Activated naive CD8-positive, alpha-beta T cell treated with anti-CD3 and anti-CD28 coated beads, Interleukin-2, amount 50 U/mL, for 16 hours (primary cell): ENCODE results near the gene ZNF469.

ENCODE experiments used
- DNase-seq: peaks from one replicate; pipeline ENCODE4 v3.0.0-alpha.2; 2020; ENCODE audit warnings: low read depth, low spot score

The ZNF469 gene

DNA sequence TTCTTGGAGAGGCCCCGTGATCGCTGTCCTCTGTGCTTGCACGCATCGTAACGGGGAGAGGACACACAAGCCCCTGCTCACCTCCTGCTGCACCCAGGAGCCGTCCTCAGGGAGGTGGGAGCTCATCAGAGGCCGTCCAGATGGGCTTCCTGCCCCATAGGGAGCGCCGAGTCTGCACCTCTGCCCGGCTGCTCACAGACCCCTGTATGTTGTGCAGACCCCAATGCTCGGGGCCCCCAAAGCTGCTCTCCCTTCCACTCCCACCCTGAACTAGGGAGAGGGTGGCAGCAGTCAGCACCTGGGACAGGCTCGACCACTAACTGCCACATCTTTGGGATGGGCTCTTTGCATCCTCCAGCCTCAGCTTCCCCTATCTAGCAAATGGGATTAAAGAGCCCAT, 4.4 kb upstream of the ZNF469 start:
- no peak for DNase-seq

DNA sequence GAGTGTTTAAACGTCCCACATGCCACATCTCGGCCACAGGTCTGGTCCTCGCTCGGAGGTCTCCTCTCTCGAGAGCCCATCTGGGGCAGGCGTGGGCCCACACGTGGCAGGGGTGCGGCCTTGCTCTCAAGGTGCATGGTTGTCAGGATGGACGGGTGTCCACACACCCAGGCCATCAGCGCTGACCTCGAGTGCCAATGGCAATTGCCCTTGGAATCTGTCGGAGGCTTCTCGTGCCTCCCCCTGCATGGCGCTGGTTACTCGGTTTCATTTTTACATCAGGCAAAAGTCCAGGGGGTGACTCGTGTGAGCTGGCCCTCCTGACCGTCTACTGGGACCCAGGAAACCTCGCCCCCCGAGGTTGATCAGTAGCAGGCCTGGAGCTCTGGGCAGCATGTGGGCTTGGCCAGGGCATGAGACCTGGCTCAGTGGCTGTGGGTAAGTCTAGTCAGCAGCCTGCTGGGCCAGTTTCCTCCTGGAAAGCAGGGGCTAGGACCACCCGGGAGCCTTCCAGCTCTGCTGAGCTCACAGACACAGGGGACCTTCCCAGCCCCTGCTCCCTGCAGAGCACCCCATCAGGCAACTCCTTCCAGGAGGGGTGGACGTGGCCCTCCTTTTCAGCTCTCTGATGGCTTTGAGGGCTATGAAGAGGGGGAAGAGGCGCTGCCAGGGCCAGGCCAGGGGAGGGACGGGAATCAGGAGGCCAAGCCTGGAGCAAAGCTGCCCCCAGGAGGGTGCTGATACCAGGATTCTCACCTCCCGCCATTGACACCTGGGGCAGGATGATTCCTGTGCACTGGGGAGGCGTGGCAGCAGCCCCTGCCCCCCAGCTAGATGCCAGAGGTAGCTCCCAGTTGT, 3.7 kb upstream of the ZNF469 start:
- DNase-seq: no peak

DNA sequence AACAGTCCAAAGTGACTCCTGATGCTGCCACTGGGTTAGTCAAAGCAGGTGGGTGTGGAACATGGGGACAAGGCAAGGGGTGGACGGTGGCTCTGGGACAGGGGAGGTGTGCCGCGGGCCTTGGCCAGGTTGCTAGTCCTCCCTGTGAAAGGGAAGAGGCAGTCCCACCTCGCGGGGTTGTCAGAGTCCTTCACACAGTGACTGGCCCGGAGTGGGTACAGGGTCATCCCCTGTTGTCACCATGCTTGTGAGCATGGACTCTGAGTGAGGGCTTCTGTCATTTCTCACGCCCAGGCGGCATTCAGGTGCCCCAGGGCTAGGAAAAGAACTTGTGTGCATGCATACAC, 3.1 kb upstream of the ZNF469 start:
- DNase-seq: no peak

DNA sequence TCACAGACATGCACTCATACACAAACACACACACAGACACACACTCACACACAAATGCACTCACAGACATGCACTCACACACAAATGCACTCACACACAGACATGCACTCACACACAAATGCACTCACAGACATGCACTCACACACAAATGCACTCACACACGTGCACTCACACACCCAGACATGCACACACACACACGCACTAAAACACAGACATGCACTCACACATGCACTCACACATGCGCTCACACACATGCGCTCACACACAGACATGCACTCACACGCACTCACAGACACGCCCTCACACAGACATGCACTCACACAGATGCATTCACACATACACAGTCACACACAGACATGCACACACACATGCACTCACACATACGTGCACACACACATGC, 2.7 kb upstream of the ZNF469 start:
- DNase-seq: no peak

DNA sequence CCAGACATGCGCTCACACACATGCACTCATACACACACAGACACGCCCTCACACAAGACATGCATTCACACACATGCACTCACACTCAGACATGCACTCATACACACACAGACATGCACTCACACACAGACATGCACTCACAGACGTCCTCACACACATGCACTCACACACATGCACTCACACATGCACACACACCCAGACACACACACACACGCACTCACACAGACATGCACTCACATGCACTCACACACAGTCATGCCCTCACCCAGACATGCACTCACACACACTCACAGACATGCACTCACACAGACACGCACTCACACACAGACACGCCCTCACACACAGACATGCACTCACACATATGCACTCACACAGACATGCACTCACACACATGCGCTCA, 2.1 kb upstream of the ZNF469 start:
- DNase-seq: no peak

DNA sequence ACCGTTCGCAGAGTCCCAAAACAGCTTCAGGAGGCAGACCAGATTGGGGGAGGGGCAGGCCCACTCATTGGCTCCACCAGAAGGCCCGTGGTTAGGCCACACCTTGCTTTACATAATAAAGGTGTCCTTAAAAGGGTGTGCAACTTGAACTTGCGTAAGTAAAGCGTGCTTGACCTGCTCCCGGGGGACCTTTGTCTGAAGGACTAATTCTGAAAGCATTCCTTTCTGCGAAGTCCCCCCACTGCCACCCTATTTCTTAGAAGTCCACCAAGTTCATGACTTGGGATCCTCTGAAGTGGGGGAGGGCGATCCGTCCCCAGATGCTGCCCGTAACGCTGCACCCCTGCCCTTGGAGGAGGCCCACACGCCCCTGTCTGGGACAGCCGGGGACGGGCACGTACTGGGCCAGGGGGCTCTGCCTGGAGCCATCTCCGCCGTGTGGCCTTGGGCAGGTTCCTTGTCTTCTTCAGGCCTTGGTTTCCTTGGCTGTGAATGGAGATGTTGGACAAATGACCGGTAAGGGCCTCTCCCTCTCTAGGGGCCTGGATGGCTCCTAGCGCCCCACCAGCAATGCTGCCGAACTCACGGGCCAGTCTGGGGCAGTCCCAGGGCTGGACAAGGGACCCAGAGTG, 823 bp upstream of the ZNF469 start:
- DNase-seq: no peak

DNA sequence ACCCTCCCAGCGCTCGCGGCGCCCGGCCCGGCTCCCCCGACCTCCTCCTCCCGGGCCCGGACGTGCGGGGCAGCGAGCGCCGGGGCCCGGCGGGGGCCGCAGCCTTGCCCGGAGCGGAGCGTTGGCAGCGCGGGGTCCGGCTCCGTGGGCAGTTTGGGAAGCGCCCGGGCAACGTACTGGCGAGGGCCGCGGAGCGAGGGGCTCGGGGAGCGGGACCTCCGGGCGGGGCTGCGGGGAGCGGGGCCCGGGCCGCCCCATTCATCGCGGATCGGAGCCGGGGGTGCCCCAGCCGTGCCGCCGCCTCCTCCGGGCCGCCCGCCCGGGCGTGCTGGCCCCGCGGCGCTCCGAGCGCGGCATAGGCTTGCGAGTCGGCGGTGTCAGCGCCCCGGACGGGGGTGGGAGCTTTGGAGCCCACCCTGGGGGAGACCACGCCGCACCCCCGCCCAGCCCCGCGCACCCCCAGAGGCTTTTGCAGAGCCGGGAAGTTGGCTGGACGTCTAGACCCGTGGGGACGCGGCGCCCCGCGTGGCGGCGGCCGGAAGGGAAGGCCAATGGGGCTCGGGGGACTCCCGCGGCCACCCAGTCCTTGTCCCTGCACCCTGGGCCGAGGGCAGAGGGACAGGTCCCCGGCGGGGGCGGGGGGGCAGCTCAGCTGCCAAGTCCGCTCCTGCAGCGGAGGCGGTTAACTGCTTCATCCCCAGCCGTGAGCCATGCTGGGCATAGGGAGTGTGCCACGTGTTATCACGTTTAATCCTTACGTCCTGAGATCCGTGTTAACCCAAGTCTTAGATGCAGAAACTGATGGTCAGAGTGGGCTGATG, 852 bp downstream of the ZNF469 start:
- DNase-seq: no peak

DNA sequence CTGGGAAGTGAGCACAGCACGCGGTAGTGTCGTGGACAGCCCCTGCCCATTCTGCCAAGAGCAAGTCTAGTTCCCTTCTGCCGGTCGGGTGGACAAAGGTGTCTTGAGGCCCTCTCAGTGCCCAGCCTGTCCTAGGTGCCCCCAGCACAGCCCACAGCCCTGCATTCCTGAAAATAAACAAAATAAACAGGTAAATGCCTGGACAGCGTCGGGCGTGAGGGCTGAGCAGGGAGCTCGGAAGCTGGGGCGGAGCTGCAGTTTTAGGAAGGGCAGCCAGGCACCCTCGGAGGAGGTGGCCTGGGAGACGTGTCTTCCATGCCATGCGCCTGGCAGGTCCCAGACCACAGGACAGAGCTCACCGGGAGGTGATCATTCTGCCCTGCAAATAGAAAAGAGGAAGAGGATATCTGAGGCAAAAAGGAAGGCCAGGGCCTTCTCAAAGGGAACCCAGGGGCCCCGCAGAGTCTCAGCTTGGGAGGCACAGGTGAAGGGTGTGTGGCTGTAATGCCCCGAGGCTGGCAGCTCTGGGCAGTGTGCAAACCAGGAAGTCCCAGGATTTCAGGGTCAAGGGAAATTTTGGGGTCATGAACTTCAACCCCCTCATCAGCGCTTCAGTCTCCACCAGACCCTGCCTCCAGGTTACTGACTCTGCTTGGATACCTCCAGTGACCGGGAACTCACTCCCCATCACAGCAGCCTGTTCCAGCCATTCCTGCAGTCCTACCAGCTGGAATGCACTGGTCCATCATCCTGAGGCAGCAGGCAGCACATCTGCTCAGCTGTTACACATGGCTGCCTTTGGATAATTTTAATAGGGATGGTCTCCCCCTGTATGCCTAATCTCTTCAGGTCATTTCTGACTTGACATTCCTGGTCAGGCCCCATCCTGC, 1.7 kb downstream of the ZNF469 start:
- DNase-seq: no peak

DNA sequence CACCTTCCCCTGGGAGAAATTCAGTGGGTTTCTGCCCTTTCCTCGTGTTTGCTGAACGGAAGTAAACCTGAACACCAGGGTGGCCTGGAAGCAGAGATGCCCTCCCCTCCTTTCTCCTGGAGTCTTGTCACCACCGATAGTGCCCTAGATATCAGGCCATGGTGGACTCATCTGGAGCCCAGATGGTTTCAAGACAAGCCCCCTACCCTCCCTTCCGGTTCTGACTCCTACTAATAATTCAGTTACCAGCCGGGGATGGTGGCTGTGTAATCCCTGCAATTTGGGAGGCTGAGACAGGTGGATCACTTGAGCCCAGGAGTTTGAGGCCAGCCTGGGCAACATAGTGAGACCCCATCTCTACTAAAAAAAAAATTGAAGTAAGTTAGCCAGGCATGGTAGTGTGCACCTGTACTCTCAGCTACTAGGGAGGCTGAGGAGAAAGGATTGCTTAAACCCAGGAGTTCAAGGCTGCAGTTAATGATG, 2.4 kb downstream of the ZNF469 start:
- no peak for DNase-seq

DNA sequence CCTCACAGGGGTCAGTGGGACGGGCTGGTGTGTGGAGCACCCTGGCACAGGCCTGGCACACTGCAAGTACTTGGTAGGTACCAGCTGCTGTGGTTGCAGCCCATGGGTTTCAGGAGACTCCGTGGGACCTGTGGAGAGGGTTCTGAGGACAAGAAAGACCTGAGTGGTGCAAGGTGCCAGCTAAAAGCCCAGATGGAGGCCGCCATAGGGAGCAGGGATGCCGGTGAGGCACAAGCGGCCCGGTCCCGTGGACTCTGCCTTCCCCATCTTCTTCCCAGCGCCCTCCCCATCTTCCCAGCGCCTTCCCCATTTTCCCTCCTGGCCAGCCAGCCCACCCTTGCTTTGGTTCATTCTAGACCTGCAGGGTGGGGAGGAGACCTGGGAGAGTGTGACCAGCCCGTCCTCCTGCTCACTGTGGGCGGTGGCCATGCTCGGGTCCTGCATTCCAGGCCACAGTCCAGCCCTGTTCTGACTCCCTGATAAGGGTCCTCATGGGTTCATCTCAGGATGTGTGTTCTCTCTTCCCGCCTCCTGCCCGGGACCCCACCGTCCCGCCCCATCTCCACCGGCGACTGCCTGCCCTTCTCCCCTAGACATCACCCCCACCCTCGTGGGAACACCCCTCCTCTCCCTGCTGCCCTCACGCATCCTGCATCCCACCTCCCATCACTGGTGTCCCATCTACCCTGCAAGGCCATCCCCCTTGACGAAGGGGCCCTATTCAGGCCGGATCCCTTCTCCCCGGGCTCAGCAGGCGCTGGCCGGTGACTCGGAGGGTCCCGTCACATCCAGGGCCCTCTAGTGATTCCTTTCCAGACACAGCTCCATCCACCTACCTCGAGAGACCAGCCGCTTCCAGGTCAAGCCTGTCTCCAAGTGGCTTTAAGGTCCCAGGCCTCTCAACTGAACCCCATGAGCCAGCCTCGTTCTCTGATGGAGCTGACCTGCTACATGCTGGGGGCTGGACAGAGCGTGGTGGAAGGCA, 3.4 kb downstream of the ZNF469 start:
- no peak for DNase-seq

DNA sequence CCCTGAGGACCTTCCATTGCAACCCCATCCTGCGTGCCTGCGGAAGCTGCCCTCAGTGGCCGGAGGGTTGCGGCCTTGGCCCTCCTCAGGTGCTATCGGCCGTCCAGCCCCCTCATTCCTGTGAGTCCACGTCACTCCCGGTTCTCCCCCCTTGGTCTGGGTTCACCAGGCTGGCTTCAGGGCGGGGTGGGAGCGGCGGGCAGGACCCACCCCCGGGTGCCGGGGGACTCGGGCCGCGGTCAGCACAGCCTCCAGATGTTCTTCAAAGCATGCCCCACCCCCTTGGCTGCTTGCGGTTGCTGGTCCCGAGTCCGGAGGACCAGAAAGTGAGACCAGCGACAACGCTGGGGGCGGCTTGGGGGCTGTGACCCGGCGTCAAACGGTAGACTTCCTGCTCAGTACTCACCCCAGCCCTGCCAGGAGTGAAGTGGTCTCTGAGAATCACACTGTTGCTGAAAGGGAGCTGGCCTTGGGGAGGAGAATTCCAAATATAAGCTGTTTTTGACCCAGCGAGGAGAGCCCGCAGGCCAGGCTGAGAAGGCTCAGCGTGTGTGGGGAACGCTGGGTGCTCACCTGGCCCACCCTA, 4.5 kb downstream of the ZNF469 start:
- DNase-seq: no peak

DNA sequence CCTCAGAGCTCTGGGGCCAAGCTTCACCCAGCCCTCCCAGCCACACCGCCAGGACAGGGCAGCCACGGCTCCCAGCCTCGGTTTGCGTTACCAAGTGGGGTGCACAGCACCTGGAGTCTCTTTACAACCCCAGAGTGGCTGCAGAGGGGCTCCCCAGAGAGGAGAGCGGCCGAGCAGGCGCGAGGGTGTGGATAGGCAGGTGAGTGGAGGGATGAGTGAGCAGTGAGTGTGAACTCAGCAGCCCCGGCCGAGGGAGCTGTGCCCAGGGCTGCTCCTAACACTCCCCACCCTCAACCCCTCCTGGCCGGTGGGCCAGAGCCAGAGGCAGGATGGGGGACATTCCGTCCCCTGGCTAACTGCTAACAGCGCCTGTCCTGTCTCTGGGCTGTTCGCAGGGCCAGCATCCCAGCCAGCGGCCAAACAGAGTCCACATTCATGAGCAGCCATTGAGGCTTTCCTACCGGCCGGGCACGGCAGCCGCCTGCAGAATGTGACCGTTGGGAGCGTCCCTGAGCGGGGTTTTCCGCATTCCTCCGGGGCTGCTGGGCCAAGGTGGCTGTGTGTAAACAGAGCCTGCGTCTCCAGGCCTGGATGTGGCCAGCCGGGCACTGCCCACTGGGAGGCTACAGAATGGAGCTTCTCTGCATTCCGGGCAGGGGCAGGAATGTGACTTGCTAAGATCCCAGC, 5.3 kb downstream of the ZNF469 start:
- no peak for DNase-seq

DNA sequence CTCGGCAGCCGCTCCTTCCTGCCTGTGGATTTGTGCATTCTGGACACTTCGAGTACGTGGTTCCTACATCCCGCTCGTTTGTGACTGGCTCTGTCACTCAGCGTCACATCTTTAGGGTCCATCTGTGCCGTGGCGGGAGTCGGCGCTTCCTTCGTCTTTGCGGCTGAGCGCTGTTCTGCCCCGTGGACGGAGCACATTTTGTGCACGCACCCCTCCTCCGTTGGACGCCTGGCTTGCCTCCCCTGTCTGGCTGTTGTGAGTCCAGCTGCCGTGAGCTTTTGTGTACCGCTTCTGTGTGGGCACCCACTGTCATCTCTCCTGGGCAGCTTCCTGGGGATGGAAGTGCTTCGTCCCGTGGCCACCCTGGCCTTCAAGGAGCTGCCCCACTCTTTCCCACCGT, 6.4 kb downstream of the ZNF469 start:
- DNase-seq: no peak

DNA sequence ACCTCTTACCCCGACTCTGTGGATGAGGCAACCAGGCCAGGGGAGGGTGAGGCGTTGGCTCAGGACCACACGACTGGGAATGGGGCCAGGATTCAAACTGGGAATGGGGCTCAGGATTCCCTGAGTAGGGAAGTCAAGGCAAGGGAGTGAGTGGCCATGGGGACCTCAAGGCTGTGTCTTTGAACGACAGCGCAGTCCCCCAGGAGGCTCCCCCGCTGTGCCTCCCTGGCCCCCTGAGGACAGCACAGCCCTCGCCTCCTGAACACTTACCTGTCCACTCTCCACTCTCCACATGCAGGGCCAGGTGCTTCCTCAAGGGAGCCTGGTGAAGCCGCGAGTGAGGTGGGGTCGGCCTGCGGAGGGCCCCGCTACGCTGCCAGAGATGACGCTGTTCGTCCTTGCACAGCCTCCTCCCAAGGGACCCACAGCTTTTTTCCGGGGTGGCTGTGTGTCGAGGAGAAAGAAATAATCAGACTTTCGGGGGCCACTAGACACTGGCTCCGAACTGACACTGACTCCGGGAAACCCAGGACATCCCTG, 6.9 kb downstream of the ZNF469 start:
- DNase-seq: no peak

DNA sequence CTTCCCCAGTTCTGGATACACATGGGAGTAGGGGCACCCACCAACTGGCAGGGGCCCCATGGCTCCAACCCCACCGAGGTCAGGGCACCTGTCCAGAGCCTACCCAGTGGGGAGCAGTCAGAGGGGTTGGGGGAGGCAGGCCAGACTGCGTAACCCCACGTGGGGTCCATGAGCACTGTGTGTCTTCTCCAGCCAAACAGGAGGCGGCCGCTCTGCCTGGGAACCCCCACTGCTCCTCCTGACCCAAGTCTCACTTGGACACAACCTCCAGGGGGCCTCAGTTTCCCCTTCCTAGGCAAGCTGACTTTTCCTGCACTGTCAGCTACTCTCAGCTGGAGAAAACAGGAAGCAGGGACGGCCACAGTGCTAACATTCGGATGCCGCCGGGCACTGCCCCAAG, 7.5 kb downstream of the ZNF469 start:
- no peak for DNase-seq

DNA sequence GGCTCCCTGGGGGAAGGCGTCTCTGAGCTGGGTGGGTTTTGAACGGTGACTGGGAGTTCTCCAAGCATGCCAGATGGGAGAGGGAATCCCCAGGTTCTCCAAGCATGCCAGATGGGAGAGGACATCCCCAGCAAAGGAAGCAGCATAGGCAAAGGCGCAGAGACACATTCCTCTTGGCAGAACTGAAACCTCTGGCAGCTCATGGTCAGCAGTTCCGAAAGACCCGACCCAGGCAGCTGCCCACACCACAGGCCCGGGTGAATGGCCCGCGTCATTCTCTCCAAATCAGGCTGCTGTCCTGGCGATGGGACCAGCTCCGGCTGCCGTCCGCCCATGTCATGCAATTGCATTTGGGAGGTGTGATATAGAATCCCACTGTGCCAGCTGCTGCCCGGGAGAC, 8.0 kb downstream of the ZNF469 start:
- DNase-seq: no peak

DNA sequence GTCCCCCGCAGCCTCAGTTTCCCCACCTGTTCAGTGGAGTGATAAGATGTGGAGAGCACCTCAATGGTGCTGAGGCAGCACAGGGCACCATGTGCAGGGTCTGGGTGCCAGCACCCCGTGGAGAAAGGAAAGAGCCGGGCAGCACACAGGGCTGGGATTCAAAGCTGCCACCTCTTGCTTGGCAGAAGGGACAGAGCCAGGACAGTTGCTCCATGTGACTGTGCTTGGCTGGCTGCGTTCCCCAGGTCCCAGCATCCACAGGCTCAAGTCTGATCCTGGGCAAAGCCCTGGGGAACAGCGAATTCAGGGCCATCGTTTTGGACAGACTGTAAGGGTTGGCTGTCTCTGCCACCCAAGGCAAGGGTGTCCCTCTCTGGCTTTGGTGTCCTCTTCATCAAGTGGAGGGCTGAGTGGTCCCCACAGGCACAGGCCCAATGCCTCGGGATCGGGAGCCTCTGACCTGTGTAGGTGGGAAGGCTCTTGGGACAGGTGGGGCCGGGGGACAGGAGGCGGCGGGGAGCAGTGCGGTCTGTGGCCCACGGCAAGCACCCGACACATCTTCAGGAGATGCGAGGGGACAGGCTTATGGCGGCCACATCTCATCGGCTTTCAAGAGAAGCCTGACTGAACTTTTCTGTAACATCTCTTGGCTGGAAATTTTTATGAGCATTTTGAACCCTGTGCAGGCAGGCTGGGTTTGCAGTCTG, 8.5 kb downstream of the ZNF469 start:
- DNase-seq: no peak

DNA sequence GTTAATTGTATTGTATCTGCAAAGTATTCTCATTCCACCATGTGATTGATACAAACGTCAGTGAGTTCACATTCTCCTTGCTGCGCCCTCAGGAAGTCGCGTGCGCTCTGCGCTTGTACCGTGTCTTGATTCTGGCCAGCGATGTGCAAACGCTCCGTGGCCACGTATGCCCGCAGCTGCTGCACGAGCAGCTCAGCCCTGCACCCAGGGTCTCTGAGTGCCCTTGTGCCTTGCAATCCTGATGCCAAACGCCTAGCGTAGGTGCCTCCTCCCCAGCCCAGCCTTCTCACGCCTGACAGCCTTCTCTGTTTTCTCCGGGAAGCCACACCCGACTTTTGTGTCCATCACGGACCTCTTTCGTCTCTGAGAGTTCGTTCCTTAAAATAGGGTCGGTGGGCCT, 9.4 kb downstream of the ZNF469 start:
- no peak for DNase-seq
